SU-DHL-6 (cell line): Measurements from ENCODE around the gene EBF3.

Experiments
- H2AFZ ChIP-seq: fragments of 200-600 bp; sonication (generic); 2 replicates; pipeline ENCODE4 v1.6.1; 2014; ENCODE audit warnings: low read depth, mild to moderate bottlenecking, moderate library complexity, mixed read lengths, antibody characterized with exemption, low read length; ENCODE audit not compliant: severe bottlenecking
- H3F3A ChIP-seq: fragments of 200-600 bp; shearing (Covaris generic); 2 replicates; pipeline ENCODE4 v1.6.0; 2016; ENCODE audit warnings: antibody characterized with exemption, mild to moderate bottlenecking; ENCODE audit not compliant: insufficient read depth
- H3K27ac ChIP-seq: fragments of 200-600 bp; sonication (generic); 2 replicates; pipeline ENCODE4 v1.5.1; 2016; ENCODE audit warnings: low read depth, mild to moderate bottlenecking, low read length, moderate library complexity, mixed read lengths
- H3K27me3 ChIP-seq: fragments of 200-600 bp; sonication (generic), shearing (Covaris generic); 2 replicates; pipeline ENCODE4 v1.6.0; 2014; ENCODE audit warnings: mild to moderate bottlenecking, low read length
- H3K36me3 ChIP-seq: fragments of 200-600 bp; sonication (generic); 2 replicates; pipeline ENCODE4 v1.6.1; 2014; ENCODE audit warnings: mild to moderate bottlenecking, low read length, mixed read lengths
- H3K4me2 ChIP-seq: fragments of 300-600, 200-600 bp; shearing (Covaris generic), sonication (generic); 2 replicates; pipeline ENCODE4 v1.6.0; 2014; ENCODE audit warnings: low read length, low read depth, mild to moderate bottlenecking; ENCODE audit not compliant: poor library complexity, severe bottlenecking
- H3K4me3 ChIP-seq: fragments of 200-600 bp; sonication (generic); 2 replicates; pipeline ENCODE4 v1.5.1; 2014; ENCODE audit warnings: antibody characterized with exemption, low read length, mild to moderate bottlenecking, mixed read lengths; ENCODE audit not compliant: insufficient read depth, poor library complexity, severe bottlenecking
- H3K79me2 ChIP-seq: fragments of 200-600 bp; sonication (generic); 2 replicates; pipeline ENCODE4 v1.6.1; 2014; ENCODE audit warnings: mild to moderate bottlenecking, low read length, moderate library complexity; ENCODE audit not compliant: insufficient read depth
- H3K9ac ChIP-seq: fragments of 200-600 bp; sonication (generic); 2 replicates; pipeline ENCODE4 v1.7.0; 2014; ENCODE audit warnings: mild to moderate bottlenecking, low read length
- H3K9me2 ChIP-seq: fragments of 200-600 bp; sonication (generic); replicated peaks from 2 replicates; pipeline ENCODE4 v1.6.1; 2014; ENCODE audit warnings: low read length; ENCODE audit not compliant: insufficient read depth
- H3K9me3 ChIP-seq: fragments of 200-600 bp; sonication (generic); 2 replicates; pipeline ENCODE4 v1.6.1; 2014; ENCODE audit warnings: low read length, mixed read lengths; ENCODE audit not compliant: insufficient read depth
- H4K20me1 ChIP-seq: fragments of 200-600 bp; sonication (generic); 2 replicates; pipeline ENCODE4 v1.6.1; 2014; ENCODE audit warnings: low read depth, mild to moderate bottlenecking, antibody characterized with exemption, low read length, moderate library complexity, mixed read lengths
- EZH2phosphoT487 ChIP-seq: fragments of 200-600 bp; sonication (generic), shearing (Covaris generic); conservative IDR thresholded peaks from 2 replicates; pipeline ENCODE4 v1.6.1; 2018; ENCODE audit warnings: mild to moderate bottlenecking, antibody characterized with exemption, low read length, moderate library complexity, mixed read lengths
- TF ChIP-seq, protein P1 (sequence below): fragments of 200-600 bp; sonication (generic); IDR thresholded peaks from one replicate; pipeline ENCODE4 v1.5.1; 2017; ENCODE audit warnings: antibody characterized with exemption, mild to moderate bottlenecking, low read length, moderate library complexity; ENCODE audit not compliant: insufficient read depth, poor library complexity, severe bottlenecking

EBF3 gene

DNA sequence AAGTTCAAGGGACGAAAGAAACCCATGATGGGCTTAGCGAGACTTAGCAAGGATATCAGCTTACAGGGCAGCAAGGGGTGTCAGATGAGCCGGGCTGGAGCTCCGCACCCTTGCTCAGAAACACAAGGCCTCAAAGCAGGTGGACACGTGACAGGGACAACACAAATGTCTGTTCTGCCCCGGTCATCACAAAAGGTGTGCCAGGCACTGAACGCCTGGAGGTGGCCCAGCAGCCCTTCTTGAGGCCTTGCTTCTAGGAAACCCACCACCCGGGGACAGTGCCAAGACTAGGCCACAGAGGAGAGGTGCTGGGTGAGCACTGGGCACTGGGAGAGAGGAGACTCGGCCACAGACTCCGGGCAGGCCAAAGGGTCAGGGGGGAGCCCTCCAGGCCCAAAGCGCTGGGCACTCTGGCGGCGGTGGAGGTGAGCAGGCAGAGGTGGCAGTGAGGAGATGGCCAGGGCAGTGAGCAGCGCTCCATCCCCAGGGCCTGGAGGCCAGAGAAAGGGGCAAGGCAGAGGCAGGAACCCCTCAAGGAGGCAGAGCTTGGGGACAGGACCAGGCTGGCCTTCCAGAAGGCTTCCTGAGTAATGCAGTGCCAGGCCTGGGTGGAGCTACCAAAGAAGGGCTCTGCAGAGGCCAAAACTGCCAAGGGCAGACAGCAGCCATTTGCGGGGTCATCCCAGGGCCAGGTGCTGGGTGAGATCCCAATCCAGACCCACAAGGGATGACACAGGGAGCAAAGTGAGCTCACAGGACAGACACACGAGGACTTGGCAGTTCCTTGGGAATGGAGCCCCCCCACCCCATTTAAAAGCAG, 22.7 kb downstream of the EBF3 start:
- Histone ChIP-seq H3K9me2 (no peaks in the 10 kb centered on the region), H3K79me2 (no peaks in the 10 kb centered on the region), H3F3A (no peaks in the 10 kb centered on the region), H3K4me2 (no peak overlapping the region), H3K27me3 (no peaks in the 10 kb centered on the region), H3K36me3 (no peaks in the 10 kb centered on the region), H4K20me1 (no peaks in the 10 kb centered on the region), H3K27ac (no peak overlapping the region), H3K9ac (no peak overlapping the region), H2AFZ (no peak overlapping the region), H3K9me3 (no peaks in the 10 kb centered on the region), H3K4me3 (no peak overlapping the region)
- TF ChIP-seq, protein P1, sequence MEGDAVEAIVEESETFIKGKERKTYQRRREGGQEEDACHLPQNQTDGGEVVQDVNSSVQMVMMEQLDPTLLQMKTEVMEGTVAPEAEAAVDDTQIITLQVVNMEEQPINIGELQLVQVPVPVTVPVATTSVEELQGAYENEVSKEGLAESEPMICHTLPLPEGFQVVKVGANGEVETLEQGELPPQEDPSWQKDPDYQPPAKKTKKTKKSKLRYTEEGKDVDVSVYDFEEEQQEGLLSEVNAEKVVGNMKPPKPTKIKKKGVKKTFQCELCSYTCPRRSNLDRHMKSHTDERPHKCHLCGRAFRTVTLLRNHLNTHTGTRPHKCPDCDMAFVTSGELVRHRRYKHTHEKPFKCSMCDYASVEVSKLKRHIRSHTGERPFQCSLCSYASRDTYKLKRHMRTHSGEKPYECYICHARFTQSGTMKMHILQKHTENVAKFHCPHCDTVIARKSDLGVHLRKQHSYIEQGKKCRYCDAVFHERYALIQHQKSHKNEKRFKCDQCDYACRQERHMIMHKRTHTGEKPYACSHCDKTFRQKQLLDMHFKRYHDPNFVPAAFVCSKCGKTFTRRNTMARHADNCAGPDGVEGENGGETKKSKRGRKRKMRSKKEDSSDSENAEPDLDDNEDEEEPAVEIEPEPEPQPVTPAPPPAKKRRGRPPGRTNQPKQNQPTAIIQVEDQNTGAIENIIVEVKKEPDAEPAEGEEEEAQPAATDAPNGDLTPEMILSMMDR = no peak

DNA sequence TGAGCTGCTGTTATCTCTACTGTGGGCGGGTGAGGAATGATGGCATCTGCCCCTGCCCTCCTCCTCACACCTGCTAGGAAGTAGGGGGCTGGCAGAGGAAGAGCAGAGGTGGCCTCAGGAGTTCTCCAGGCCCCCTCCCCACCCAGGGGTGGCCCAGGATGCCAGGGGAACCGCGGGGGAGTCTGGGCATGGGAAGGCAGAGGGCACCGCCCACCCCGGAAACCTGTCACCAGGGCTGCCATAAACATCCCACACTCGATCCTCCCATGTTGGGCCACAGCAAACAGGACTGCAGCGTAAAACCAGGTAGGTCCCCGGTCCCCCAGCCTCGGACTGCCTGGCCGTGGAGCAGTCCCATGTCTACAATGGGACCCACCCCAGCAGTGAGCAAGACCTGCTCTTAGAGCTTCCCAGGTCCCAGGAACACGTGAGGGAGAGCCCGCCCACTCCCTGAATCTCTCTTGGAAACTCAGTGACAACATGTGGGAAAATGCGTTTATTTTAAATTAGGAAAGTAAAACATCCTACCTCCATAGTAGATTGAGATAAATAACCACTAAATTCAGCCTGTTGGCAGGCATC, 23.4 kb downstream of the EBF3 start:
- H3K27ac ChIP-seq = no peak overlapping the region
- TF ChIP-seq EZH2phosphoT487 = no peak
- TF ChIP-seq, protein P1 = no peak
- H3K9ac ChIP-seq = no peak overlapping the region
- no peaks in the 10 kb centered on the region for H3F3A ChIP-seq
- H3K9me2 ChIP-seq = no peaks in the 10 kb centered on the region
- no peaks in the 10 kb centered on the region for H3K9me3 ChIP-seq
- H3K27me3 ChIP-seq = no peaks in the 10 kb centered on the region
- no peaks in the 10 kb centered on the region for H4K20me1 ChIP-seq
- no peaks in the 10 kb centered on the region for H3K36me3 ChIP-seq
- H3K4me3 ChIP-seq = no peak overlapping the region
- H2AFZ ChIP-seq = no peak overlapping the region
- H3K4me2 ChIP-seq = no peak overlapping the region
- H3K79me2 ChIP-seq = no peaks in the 10 kb centered on the region

DNA sequence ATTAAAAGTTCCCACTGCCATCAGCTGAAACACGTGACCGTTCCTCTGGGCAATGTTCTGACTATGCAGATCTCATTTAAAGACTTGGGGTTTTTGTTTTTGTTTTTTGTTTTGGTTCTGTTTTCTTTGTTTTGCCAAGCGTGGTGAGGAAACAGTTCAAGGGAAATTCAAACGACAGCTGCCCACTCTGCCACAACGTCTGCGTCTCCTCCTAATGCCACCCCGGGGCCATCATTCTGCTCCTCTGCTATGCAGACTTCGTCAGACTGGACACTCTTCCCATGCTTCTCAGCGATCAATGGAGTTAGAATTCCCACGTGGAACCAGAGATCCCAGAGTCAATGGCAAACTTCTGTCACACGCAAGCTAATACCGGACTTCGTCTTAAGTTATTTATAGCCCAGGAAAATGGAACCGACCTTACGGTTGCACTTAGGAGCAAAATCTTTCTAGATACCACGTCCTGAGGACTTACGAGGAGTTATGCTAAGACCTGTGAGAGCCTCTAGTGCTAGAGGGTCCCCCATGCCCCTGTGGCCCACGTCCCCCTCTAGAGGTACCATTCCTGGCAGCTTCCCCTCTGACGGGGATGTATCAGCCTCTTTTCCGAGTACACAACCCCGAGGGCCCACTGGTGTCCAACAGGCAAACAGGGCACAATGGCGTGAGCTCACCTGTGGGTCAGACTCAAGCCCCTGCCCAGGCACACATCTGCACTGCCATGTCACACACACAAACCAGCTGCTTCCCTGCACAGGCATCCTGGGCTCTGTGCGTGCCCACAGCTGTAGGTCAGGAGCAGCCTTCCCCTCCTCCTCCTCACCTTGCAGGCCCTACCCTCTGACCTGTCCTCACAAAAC, 24.4 kb downstream of the EBF3 start:
- TF ChIP-seq EZH2phosphoT487 = no peak
- TF ChIP-seq, protein P1 = no peak
- no peaks in the 10 kb centered on the region for H4K20me1 ChIP-seq
- H3K27me3 ChIP-seq = no peaks in the 10 kb centered on the region
- H3K9me2 ChIP-seq = no peaks in the 10 kb centered on the region
- H3F3A ChIP-seq = no peaks in the 10 kb centered on the region
- H3K4me2 ChIP-seq = no peak overlapping the region
- H3K36me3 ChIP-seq = no peaks in the 10 kb centered on the region
- no peaks in the 10 kb centered on the region for H3K79me2 ChIP-seq
- no peak overlapping the region for H3K27ac ChIP-seq
- no peak overlapping the region for H3K4me3 ChIP-seq
- no peak overlapping the region for H2AFZ ChIP-seq
- no peak overlapping the region for H3K9ac ChIP-seq
- no peaks in the 10 kb centered on the region for H3K9me3 ChIP-seq
